ENCODE results near the gene KCNJ13. TPM values are rescaled to one million over a fixed set of nuclear protein-coding genes. Genes with fewer than 3 reads are reported as not detected.

KCNJ13 gene
- total and polyA plus RNA-seq, 4 experiments from 2014 or later: 0.55 TPM; not detected in 3

DNA sequence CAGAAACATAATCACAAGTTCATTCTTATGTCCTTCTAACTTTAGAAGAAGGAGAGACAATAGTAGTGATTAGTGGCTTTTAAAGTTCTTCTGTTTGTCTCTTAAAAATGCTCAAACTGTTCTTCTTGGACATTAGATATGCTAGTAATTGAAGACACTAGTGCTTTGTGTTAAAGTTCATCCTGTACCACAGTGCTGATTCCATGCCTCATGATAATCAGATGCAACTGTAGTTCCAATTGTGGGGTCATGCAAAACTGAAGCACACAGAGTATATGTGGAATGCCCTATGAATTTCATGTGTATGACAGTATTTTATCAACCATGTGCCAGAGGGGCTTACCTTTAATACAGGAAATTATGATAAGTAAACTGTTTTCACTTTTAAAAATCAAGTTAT is 11.4 kb upstream of the KCNJ13 start:
- peak overlapping the region in 2 of 7 donors; percentile 2 to 4 for H3K27ac Mint-ChIP-seq

DNA sequence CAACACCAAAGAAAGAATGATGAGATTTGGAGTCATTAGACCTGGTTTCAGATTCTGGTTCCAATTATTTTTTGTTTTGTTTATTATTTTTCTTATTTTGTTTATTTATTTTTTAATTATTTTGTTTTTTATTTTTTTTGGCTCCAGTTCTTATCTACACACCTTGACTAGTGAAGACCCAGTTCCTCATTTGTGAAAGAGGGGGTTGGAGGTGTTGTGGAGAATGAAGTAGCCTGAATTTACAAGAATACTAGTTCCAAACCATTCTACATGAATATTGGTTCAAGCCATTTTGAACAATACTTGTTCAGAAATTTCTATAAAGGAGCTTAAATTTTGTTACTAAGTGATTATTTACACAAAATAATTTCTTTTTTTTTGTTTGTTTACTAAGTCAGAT is 6.9 kb upstream of the KCNJ13 start:
- POLR2A ChIA-PET (ENCODE audit: partially characterized antibody): no interaction called here
- CTCF ChIA-PET (ENCODE audit: partially characterized antibody): interaction anchor here (0.6 kb wide), 1 partner anchor 13 kb away, joined by 3 read pairs; no protein-coding TSS in a partner anchor
- Mint-ChIP-seq H3K27ac (no peak overlapping the region), H3K36me3 (peaks cover 35 to 48% of the 10 kb centered on the region in 2 donors), H3K4me3 (no peak overlapping the region), H3K4me1 (peaks cover 5 to 11% (median 9%) of the 10 kb centered on the region in 4 donors), H3K27me3 (no peaks in the 10 kb centered on the region), H3K9me3 (no peaks in the 10 kb centered on the region)
- Histone ChIP-seq H3K27me3 (ENCODE audit: insufficient read depth, low read length) (no peaks in the 10 kb centered on the region), H3K9me3 (ENCODE audit: control insufficient read depth in 1 of 2, low read length in 2 of 2) (no peaks in the 10 kb centered on the region), H3K27ac (ENCODE audit: low read depth, low read length) (no peak overlapping the region), H3K4me3 (ENCODE audit: low read length in 2 of 2) (no peak overlapping the region), H3K36me3 (ENCODE audit: insufficient read depth, low read length) (peaks cover 14% of the 10 kb centered on the region), H3K4me1 (ENCODE audit: insufficient read depth, low read length) (no peaks in the 10 kb centered on the region)
- intact Hi-C loops (cut with micrococcal nuclease): no loop called here
- DNase-seq: no peak

More for the DNA sequence above, 11.4 kb upstream of the KCNJ13 start:
- ChIA-PET POLR2A (ENCODE audit: partially characterized antibody) (no interaction called here), CTCF (ENCODE audit: partially characterized antibody) (interaction anchor here (1.0 kb wide), 1 partner anchor 10 kb away, joined by 4 read pairs; no protein-coding TSS in a partner anchor)
- H3K4me1 Mint-ChIP-seq: peaks cover 0 to 4% (median 1%) of the 10 kb centered on the region in 4 donors
- H3K4me3 Mint-ChIP-seq: no peak overlapping the region
- no peaks in the 10 kb centered on the region for H3K4me1 ChIP-seq (ENCODE audit: insufficient read depth, low read length)
- no peak overlapping the region for H3K27ac ChIP-seq (ENCODE audit: low read depth, low read length)
- H3K4me3 ChIP-seq (ENCODE audit: low read length in 2 of 2): no peak overlapping the region
- no peaks in the 10 kb centered on the region for H3K9me3 Mint-ChIP-seq
- no peaks in the 10 kb centered on the region for H3K27me3 Mint-ChIP-seq
- H3K36me3 Mint-ChIP-seq: peaks cover 65 to 72% of the 10 kb centered on the region in 2 donors
- H3K9me3 ChIP-seq (ENCODE audit: control insufficient read depth in 1 of 2, low read length in 2 of 2): no peaks in the 10 kb centered on the region
- DNase-seq: no peak
- no peaks in the 10 kb centered on the region for H3K27me3 ChIP-seq (ENCODE audit: insufficient read depth, low read length)
- peaks cover 52% of the 10 kb centered on the region for H3K36me3 ChIP-seq (ENCODE audit: insufficient read depth, low read length)
- intact Hi-C loops (cut with micrococcal nuclease): no loop called here

DNA sequence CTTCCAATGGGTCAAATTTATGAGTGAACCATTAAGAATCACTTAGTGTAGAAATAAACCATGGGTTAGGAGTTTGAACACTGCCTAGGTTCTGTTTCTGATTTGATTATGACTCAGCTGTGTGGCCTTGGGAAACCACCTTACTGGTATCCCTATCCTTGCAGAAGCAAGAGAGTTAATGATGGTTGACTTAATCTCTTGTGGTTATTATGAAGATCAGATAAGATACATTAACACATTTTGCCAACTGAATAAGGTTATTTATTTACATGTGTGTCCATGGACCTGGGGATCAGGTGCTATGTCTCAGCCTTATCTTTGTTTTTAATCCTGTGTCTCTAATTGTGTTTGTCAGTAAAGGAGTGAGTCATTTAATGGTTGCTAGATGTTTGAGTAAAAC is 5.4 kb upstream of the KCNJ13 start:
- no peaks in the 10 kb centered on the region for H3K36me3 ChIP-seq (ENCODE audit: insufficient read depth, low read length)
- H3K4me3 ChIP-seq (ENCODE audit: low read length in 2 of 2): no peak overlapping the region
- Mint-ChIP-seq H3K9me3 (no peaks in the 10 kb centered on the region), H3K36me3 (peaks cover 26 to 38% of the 10 kb centered on the region in 2 donors), H3K27me3 (no peaks in the 10 kb centered on the region), H3K4me3 (no peak overlapping the region), H3K27ac (peak overlapping the region in 3 of 7 donors; percentile 31 to 85 (median 60)), H3K4me1 (peaks cover 5 to 11% (median 8%) of the 10 kb centered on the region in 4 donors)
- CTCF ChIA-PET (ENCODE audit: partially characterized antibody): no interaction called here
- H3K4me1 ChIP-seq (ENCODE audit: insufficient read depth, low read length): no peaks in the 10 kb centered on the region
- intact Hi-C loops (cut with micrococcal nuclease): no loop called here
- no peak overlapping the region for H3K27ac ChIP-seq (ENCODE audit: low read depth, low read length)
- H3K9me3 ChIP-seq (ENCODE audit: control insufficient read depth in 1 of 2, low read length in 2 of 2): no peaks in the 10 kb centered on the region
- DNase-seq: peak; percentile 5 to 71 (median 17)
- no peaks in the 10 kb centered on the region for H3K27me3 ChIP-seq (ENCODE audit: insufficient read depth, low read length)
- POLR2A ChIA-PET (ENCODE audit: partially characterized antibody): no interaction called here

DNA sequence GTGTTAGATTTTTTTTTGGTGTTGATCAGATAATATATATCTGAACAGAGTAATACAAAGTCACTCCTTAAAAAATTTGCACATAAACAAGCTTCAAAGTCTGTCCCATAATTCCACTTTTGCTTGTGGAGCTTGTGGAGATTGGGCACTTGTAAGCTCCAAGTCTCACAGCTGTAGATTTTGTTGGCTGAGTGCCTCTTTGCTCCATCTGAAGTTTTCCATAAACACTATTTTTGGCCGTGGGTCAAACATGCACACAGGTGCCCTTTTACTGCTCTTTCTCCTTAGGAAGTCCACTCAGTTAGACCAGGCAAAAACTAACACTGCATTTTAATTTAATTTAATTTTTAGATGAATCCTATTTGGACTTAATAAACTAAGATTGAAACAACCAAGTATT is 3.6 kb upstream of the KCNJ13 start:
- H3K36me3 ChIP-seq (ENCODE audit: insufficient read depth, low read length): no peaks in the 10 kb centered on the region
- H3K27ac ChIP-seq (ENCODE audit: low read depth, low read length): no peak overlapping the region
- CTCF ChIA-PET (ENCODE audit: partially characterized antibody): no interaction called here
- H3K27ac Mint-ChIP-seq: no peak overlapping the region
- no peaks in the 10 kb centered on the region for H3K4me1 ChIP-seq (ENCODE audit: insufficient read depth, low read length)
- H3K9me3 Mint-ChIP-seq: no peaks in the 10 kb centered on the region
- intact Hi-C loops (cut with micrococcal nuclease): no loop called here
- H3K4me1 Mint-ChIP-seq: peaks cover 5 to 11% (median 7%) of the 10 kb centered on the region in 4 donors
- H3K27me3 ChIP-seq (ENCODE audit: insufficient read depth, low read length): no peaks in the 10 kb centered on the region
- no peaks in the 10 kb centered on the region for H3K9me3 ChIP-seq (ENCODE audit: control insufficient read depth in 1 of 2, low read length in 2 of 2)
- POLR2A ChIA-PET (ENCODE audit: partially characterized antibody): no interaction called here
- peaks cover 20 to 33% of the 10 kb centered on the region in 2 donors for H3K36me3 Mint-ChIP-seq
- no peak overlapping the region for H3K4me3 ChIP-seq (ENCODE audit: low read length in 2 of 2)
- DNase-seq: no peak
- no peaks in the 10 kb centered on the region for H3K27me3 Mint-ChIP-seq
- H3K4me3 Mint-ChIP-seq: no peak overlapping the region

DNA sequence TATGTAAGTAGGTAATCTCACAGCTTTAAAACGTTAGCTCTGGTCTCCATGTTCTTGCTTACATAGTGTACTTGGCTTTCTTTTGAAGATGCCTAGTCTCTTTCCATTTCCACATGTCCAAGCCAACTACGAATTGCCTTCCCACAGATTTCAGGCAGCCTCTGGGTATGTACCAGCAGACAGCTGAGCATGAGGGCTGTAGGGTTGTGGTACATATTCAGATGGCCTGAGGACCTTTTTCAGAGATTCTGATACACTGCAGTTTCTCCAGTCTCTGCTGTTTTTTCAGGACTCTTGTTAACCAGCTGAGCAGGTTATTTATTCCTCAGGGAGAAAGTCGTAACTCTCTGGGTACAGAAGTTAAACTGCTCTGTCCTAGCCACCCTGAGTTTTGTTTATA is 3.1 kb upstream of the KCNJ13 start:
- intact Hi-C loops (cut with micrococcal nuclease): no loop called here
- ChIA-PET CTCF (ENCODE audit: partially characterized antibody) (no interaction called here), POLR2A (ENCODE audit: partially characterized antibody) (no interaction called here)
- Histone ChIP-seq H3K27me3 (ENCODE audit: insufficient read depth, low read length) (no peaks in the 10 kb centered on the region), H3K4me1 (ENCODE audit: insufficient read depth, low read length) (no peaks in the 10 kb centered on the region), H3K27ac (ENCODE audit: low read depth, low read length) (no peak overlapping the region), H3K9me3 (ENCODE audit: control insufficient read depth in 1 of 2, low read length in 2 of 2) (no peaks in the 10 kb centered on the region), H3K4me3 (ENCODE audit: low read length in 2 of 2) (no peak overlapping the region), H3K36me3 (ENCODE audit: insufficient read depth, low read length) (no peaks in the 10 kb centered on the region)
- DNase-seq: no peak
- H3K9me3 Mint-ChIP-seq: no peaks in the 10 kb centered on the region
- H3K36me3 Mint-ChIP-seq: peaks cover 18 to 34% of the 10 kb centered on the region in 2 donors
- no peak overlapping the region for H3K4me3 Mint-ChIP-seq
- peaks cover 5 to 11% (median 7%) of the 10 kb centered on the region in 4 donors for H3K4me1 Mint-ChIP-seq
- H3K27ac Mint-ChIP-seq: no peak overlapping the region
- H3K27me3 Mint-ChIP-seq: no peaks in the 10 kb centered on the region

DNA sequence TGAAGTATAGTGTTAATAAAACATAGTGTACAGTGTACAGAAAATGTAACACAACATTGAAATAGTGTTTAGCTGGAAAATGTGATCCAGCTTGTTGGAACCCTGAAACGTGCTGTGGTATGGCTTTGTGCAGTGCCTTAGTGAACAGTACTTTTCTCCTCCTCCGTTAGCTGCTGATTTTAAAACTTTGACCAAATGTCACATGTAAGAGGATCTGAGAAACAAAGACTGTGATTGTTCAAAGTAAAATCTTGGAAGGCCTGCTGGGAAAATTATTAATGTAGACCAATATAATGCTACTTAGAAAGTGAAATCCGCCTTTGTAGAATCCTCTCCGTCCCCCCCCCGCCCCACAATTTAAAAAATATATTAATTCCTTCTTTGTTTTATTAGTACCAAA is 911 bp upstream of the KCNJ13 start:
- Histone ChIP-seq H3K36me3 (ENCODE audit: insufficient read depth, low read length) (no peaks in the 10 kb centered on the region), H3K9me3 (ENCODE audit: control insufficient read depth in 1 of 2, low read length in 2 of 2) (no peaks in the 10 kb centered on the region), H3K4me1 (ENCODE audit: insufficient read depth, low read length) (peaks cover 10% of the 10 kb centered on the region), H3K4me3 (ENCODE audit: low read length in 2 of 2) (no peak overlapping the region), H3K27me3 (ENCODE audit: insufficient read depth, low read length) (no peaks in the 10 kb centered on the region), H3K27ac (ENCODE audit: low read depth, low read length) (no peak overlapping the region)
- no peak for DNase-seq
- no peak overlapping the region for H3K4me3 Mint-ChIP-seq
- peaks cover 12 to 31% of the 10 kb centered on the region in 2 donors for H3K36me3 Mint-ChIP-seq
- no peak overlapping the region for H3K27ac Mint-ChIP-seq
- ChIA-PET POLR2A (ENCODE audit: partially characterized antibody) (no interaction called here), CTCF (ENCODE audit: partially characterized antibody) (interaction anchor here (1.2 kb wide), 1 partner anchor 9 kb away, joined by 3 read pairs; no protein-coding TSS in a partner anchor)
- H3K9me3 Mint-ChIP-seq: no peaks in the 10 kb centered on the region
- intact Hi-C loops (cut with micrococcal nuclease): no loop called here
- H3K27me3 Mint-ChIP-seq: no peaks in the 10 kb centered on the region
- peaks cover 11 to 18% (median 15%) of the 10 kb centered on the region in 4 donors for H3K4me1 Mint-ChIP-seq

DNA sequence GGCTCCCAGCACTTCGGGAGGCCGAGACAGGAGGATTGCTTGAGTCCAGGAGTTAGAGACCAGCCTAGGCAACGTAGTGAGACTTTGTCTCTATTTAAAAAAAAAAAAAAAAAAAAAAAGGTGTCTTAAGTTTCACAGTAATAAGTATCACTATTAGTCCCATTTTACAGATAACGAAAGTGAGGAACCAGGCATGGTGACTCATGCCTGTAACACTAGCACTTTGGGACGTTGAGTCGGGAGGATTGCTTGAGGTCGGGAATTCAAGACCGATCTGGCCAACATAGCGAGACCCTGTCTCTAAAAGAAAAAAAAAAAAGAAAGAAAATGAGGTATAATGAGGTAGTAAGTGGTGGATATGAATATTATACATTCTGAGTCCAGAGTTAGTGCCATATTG is 2.5 kb downstream of the KCNJ13 start:
- Histone ChIP-seq H3K4me3 (ENCODE audit: low read length in 2 of 2) (no peak overlapping the region), H3K27me3 (ENCODE audit: insufficient read depth, low read length) (no peaks in the 10 kb centered on the region), H3K36me3 (ENCODE audit: insufficient read depth, low read length) (no peaks in the 10 kb centered on the region), H3K27ac (ENCODE audit: low read depth, low read length) (no peak overlapping the region), H3K9me3 (ENCODE audit: control insufficient read depth in 1 of 2, low read length in 2 of 2) (no peaks in the 10 kb centered on the region), H3K4me1 (ENCODE audit: insufficient read depth, low read length) (peaks cover 23% of the 10 kb centered on the region)
- Mint-ChIP-seq H3K4me1 (peaks cover 20 to 35% (median 23%) of the 10 kb centered on the region in 4 donors), H3K27me3 (no peaks in the 10 kb centered on the region), H3K36me3 (peaks cover 15 to 45% of the 10 kb centered on the region in 2 donors), H3K27ac (peak overlapping the region in 2 of 7 donors; percentile 7 to 39), H3K9me3 (no peaks in the 10 kb centered on the region), H3K4me3 (no peak overlapping the region)
- no peak for DNase-seq
- POLR2A ChIA-PET (ENCODE audit: partially characterized antibody): no interaction called here
- intact Hi-C loops (cut with micrococcal nuclease): no loop called here
- CTCF ChIA-PET (ENCODE audit: partially characterized antibody): no interaction called here

Data from CD4-positive, alpha-beta memory T cell (primary cell).